MM.1S (cell line): ENCODE results near the gene NBPF26.
"Not testable (repeated sequence)": the region's sequence is repeated elsewhere in the genome, so short reads cannot be mapped to it uniquely, and the experiment has no call there.

Experiments used
- DNase-seq: peaks from one replicate; pipeline ENCODE4 v3.0.0-alpha.2; 2015
- H2AFZ ChIP-seq: fragments of 300-600 bp; sonication (generic); 2 replicates; pipeline ENCODE4 v1.6.0; 2016; ENCODE audit warnings: antibody characterized with exemption, low read length
- H3F3A ChIP-seq: fragments of 300-600 bp; sonication (generic); 2 replicates; pipeline ENCODE4 v1.6.1; 2016; ENCODE audit warnings: mild to moderate bottlenecking, antibody characterized with exemption, low read length, moderate library complexity, mixed read lengths; ENCODE audit not compliant: insufficient read depth
- H3K27ac ChIP-seq: fragments of 300-600 bp; sonication (generic); 2 replicates; pipeline ENCODE4 v1.5.1; 2016; ENCODE audit warnings: mild to moderate bottlenecking, low read length
- H3K27me3 ChIP-seq: fragments of 300-600 bp; sonication (generic); replicated peaks from 2 replicates; pipeline ENCODE4 v1.6.0; 2016; ENCODE audit warnings: low read length; ENCODE audit not compliant: insufficient read depth
- H3K36me3 ChIP-seq: fragments of 300-600 bp; sonication (generic); replicated peaks from 2 replicates; pipeline ENCODE4 v1.6.1; 2016; ENCODE audit warnings: mild to moderate bottlenecking, low read length, mixed read lengths; ENCODE audit not compliant: insufficient read depth
- H3K4me1 ChIP-seq: fragments of 300-600 bp; sonication (generic); 2 replicates; pipeline ENCODE4 v1.6.1; 2016; ENCODE audit warnings: low read length, mixed read lengths
- H3K4me2 ChIP-seq: fragments of 300-600 bp; sonication (generic); 2 replicates; pipeline ENCODE4 v1.6.0; 2016; ENCODE audit warnings: low read depth, low read length
- H3K4me3 ChIP-seq: fragments of 300-600 bp; sonication (generic); 2 replicates; pipeline ENCODE4 v1.5.1; 2016; ENCODE audit warnings: low read length, mixed read lengths
- H3K79me2 ChIP-seq: fragments of 300-600 bp; sonication (generic); 2 replicates; pipeline ENCODE4 v1.6.1; 2016; ENCODE audit warnings: mixed run types, low read length, mixed read lengths
- H3K9ac ChIP-seq: fragments of 300-600 bp; sonication (generic); 2 replicates; pipeline ENCODE4 v1.6.1; 2016; ENCODE audit warnings: low read length, mixed read lengths
- H3K9me2 ChIP-seq: fragments of 300-600 bp; sonication (generic); replicated peaks from 2 replicates; pipeline ENCODE4 v1.6.1; 2016; ENCODE audit warnings: mild to moderate bottlenecking, low read length, mixed read lengths; ENCODE audit not compliant: insufficient read depth
- H3K9me3 ChIP-seq: fragments of 300-600 bp; sonication (generic); replicated peaks from 2 replicates; pipeline ENCODE4 v1.6.1; 2016; ENCODE audit warnings: mild to moderate bottlenecking, low read length, mixed read lengths; ENCODE audit not compliant: insufficient read depth
- H4K20me1 ChIP-seq: fragments of 300-600 bp; sonication (generic); 2 replicates; pipeline ENCODE4 v1.6.1; 2016; ENCODE audit warnings: mild to moderate bottlenecking, low read length, moderate library complexity, mixed read lengths; ENCODE audit not compliant: insufficient read depth

The NBPF26 gene

DNA sequence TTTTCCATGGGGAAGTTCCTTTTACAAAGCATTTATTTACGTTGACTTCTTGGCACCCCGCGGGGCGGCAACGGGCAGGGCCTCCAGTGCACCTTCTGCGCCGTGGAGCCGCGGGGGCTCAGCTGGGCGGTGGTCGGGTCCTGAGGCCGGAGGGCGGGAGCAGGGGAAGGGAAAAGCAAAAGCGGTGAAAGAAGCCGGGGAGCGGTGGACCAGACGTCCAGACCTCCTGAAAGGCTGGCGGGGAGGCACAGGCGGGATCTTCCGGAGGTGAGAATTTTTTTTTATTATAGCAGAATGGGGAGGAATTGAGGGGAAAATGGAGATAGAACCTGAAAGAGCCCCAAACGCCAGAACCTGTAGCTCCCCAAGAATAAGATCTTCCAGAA lies 121.2 kb downstream of the NBPF26 start:
- not testable (repeated sequence) for H3K9me3 ChIP-seq, H3K4me1 ChIP-seq, H3K79me2 ChIP-seq, H3K27me3 ChIP-seq, H3K27ac ChIP-seq, H3K36me3 ChIP-seq, H3F3A ChIP-seq, H2AFZ ChIP-seq, H3K9me2 ChIP-seq, DNase-seq, H4K20me1 ChIP-seq, H3K4me3 ChIP-seq, H3K4me2 ChIP-seq, H3K9ac ChIP-seq

DNA sequence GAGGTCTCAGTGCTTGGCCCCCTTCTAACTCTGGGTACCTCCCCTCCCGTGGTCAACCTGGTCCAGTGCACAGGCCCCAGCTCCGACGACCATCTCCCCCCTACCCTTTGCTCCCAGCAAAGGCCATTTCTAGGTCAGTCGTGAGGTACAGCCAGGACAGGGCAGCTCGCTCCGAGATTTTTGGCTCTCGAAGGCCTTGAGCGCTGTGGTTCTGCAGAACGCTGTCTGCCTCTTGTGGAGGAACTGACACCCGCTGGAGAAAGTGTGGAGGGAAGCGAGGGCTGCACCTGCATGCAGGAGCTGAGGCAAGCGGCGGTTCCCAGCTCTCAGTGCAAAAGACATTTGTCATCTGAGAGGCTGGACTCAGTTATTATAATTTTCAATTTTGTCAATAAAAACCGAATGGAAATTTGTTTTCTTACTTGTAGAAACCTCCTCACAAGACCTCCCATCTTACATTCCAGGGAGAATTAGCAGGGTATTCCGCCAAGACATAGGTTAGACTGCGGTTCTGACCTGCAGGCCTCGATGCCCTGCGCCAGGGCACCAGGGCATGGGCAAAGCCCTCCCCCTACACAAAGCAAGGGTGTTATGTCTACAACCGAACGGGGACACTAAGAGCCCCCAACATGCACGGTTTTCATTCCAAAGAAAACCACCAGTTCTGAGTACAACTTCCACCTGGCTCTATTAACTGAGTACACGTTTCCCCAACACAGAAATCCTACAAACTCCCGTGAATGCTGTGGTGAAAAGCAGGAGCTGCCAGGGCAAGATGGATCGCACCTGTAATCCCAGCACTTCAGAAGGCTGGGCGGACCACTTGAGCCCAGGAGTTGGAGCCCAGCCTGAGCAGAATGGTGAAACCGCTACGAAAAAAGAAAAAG lies 125.9 kb downstream of the NBPF26 start:
- H3K4me3 ChIP-seq, H2AFZ ChIP-seq, H3K4me1 ChIP-seq, DNase-seq, H3F3A ChIP-seq, H3K27me3 ChIP-seq, H3K27ac ChIP-seq, H3K9me3 ChIP-seq, H3K9me2 ChIP-seq, H4K20me1 ChIP-seq, H3K9ac ChIP-seq, H3K4me2 ChIP-seq, H3K36me3 ChIP-seq, H3K79me2 ChIP-seq: not testable (repeated sequence)

DNA sequence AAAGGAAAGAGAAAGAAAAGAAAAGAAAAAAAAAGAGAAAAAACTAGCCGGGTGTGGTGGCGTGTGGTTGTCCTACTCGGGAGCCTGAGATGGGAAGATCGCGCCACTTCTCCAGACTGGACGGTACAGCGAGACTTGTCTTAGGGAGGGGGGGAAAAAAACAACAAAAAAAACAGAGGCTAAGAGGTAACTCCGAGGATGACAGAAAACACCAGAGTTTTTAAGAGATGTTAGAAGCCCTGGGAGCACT lies 126.5 kb downstream of the NBPF26 start:
- H3K79me2 ChIP-seq, H3K9me2 ChIP-seq, H3K4me1 ChIP-seq, H3K27me3 ChIP-seq, H3K27ac ChIP-seq, H3K9me3 ChIP-seq, H3K4me2 ChIP-seq, H3K9ac ChIP-seq, H4K20me1 ChIP-seq, H2AFZ ChIP-seq, H3K36me3 ChIP-seq, DNase-seq, H3F3A ChIP-seq, H3K4me3 ChIP-seq: not testable (repeated sequence)

DNA sequence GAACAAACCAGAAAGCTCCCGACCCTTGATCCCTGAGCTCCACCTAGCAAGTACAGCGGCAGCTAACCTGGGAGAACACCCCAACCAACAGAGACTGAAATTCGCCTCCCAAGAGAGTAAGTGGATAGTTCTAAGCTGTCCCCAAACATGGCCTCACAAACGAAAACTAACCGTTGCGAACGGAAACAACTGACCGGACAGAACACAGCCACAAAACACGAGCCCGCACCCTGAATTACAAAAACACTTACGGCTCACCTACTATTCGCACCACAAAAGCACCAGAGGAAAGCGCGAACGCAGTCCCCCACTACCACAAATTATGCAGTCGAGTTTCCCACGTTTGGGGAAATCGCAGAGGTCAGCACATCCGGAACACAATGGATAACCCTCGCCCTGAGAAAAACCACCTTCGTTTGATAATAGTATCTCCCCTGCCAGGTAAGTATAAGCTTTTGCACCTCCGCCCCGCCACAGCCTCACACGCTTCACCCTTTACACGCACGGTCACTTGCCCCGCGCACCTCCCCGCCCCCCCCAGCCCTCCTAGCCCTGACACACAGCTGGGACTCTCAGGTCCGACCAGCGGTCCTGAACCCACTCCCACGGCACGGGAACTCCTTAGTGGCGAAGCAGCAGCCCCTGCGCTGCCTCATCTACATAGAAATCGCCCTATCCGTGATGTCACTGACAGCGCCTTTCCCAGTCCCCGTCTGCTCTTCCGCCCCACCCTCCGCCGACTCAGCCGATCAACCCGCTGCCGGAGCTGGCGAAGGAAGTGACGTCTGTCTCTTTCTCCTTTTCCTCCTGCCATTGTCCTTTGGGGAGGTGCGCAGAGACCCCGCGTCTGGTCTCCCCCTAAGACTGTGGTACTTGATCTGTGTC lies 127.0 kb downstream of the NBPF26 start:
- not testable (repeated sequence) for H3K79me2 ChIP-seq, H3K27me3 ChIP-seq, H3K9ac ChIP-seq, H3K27ac ChIP-seq, H3K4me1 ChIP-seq, H3K9me2 ChIP-seq, H4K20me1 ChIP-seq, H3F3A ChIP-seq, H3K4me2 ChIP-seq, H3K36me3 ChIP-seq, H3K9me3 ChIP-seq, DNase-seq, H3K4me3 ChIP-seq, H2AFZ ChIP-seq

DNA sequence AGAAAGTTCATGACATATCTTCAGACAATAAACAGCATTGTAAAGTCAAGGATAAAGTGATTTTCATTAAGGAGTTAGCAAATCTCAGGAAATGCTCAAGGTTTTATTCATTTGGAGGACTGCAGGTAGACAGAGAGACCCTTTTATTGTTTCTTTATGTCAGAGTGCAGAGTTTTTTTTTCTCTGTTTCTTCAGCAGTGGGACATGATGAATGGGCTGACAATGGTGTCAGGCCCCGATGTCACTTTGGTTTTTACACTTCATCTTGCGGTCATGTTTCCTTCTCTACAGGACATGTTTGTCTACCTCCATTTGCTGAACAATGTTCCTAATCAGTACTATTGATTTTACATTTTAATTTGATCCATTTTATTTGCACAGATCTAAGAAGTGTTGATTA lies 134.4 kb downstream of the NBPF26 start:
- not testable (repeated sequence) for H3K9ac ChIP-seq, H3K27ac ChIP-seq, H3K79me2 ChIP-seq, H3K9me3 ChIP-seq, DNase-seq, H2AFZ ChIP-seq, H3K9me2 ChIP-seq, H3F3A ChIP-seq, H3K4me1 ChIP-seq, H3K27me3 ChIP-seq, H3K36me3 ChIP-seq, H3K4me3 ChIP-seq, H3K4me2 ChIP-seq, H4K20me1 ChIP-seq

DNA sequence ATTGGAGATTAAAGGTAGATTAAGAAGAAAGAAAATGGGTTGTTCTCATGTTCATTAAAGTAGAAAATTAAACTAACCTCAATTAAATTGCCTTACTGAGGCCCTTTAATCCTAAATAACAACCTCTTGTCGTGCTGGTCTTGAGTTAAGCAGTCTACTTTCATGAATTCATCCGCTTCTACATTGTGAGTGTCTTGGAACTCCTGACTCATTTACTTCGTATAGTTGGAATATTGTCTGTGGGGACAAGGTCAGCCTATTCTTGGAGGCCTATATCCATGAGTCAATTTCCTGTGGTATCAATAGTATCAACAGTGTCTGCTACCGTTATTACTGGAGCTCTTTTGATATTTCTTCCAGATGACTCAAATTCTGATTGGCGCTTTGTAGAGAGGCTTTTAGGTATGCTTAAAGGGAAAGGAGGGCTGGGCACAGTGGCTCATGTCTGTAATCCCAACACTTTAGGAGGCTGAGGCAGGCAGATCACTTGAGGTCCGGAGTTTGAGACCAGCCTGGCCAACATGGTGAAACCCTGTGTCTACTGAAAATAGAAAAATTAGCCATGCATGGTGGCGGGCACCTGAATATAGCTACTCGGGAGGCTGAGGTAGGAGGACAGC lies 136.0 kb downstream of the NBPF26 start:
- not testable (repeated sequence) for H4K20me1 ChIP-seq, H3K79me2 ChIP-seq, H3K4me3 ChIP-seq, H3K36me3 ChIP-seq, DNase-seq, H3K4me1 ChIP-seq, H2AFZ ChIP-seq, H3K27ac ChIP-seq, H3K4me2 ChIP-seq, H3F3A ChIP-seq, H3K27me3 ChIP-seq, H3K9me2 ChIP-seq, H3K9ac ChIP-seq, H3K9me3 ChIP-seq

DNA sequence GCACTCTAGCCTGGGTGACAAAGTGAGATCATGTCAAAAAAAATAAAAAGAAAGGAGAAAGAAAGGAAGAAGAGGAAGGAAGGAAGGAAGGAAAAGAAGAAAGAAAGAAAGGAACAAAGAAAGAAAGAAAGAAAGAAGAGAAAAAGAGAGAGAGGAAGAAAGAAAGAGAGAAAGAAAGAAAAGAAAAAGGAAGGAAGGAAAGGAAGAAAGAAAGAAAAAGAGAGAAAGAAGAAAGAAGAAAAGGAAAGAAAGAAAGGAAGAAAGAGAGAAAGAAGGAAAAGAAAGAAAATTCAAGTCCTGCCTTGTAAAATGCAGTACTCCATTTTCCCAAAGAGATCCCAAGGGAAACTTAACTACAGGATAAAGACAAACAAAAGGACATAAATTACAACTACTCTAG lies 154.5 kb downstream of the NBPF26 start:
- H4K20me1 ChIP-seq, H3K9ac ChIP-seq, H3K36me3 ChIP-seq, H3K4me3 ChIP-seq, H3K9me3 ChIP-seq, H3K79me2 ChIP-seq, H2AFZ ChIP-seq, H3F3A ChIP-seq, H3K9me2 ChIP-seq, H3K4me2 ChIP-seq, H3K27me3 ChIP-seq, H3K27ac ChIP-seq, DNase-seq, H3K4me1 ChIP-seq: not testable (repeated sequence)
